Choroid plexus epithelial cell (primary cell): ENCODE data around the gene CACHD1.

Experiments used
- DNase-seq: peaks from one replicate; pipeline ENCODE4 v3.0.0-alpha.2; 2010; ENCODE audit warnings: low read depth
- H3K4me3 ChIP-seq: 2 replicates; pipeline ENCODE4 v1.5.1; 2011; ENCODE audit warnings: low read depth, mild to moderate bottlenecking, control low read depth, low read length, moderate library complexity
- TF ChIP-seq, protein P1 (sequence below): conservative IDR thresholded peaks from 2 replicates; pipeline ENCODE4 v1.5.1; 2011; ENCODE audit warnings: low read depth, mild to moderate bottlenecking, control low read depth, inconsistent platforms, low read length, moderate library complexity

CACHD1 gene

DNA sequence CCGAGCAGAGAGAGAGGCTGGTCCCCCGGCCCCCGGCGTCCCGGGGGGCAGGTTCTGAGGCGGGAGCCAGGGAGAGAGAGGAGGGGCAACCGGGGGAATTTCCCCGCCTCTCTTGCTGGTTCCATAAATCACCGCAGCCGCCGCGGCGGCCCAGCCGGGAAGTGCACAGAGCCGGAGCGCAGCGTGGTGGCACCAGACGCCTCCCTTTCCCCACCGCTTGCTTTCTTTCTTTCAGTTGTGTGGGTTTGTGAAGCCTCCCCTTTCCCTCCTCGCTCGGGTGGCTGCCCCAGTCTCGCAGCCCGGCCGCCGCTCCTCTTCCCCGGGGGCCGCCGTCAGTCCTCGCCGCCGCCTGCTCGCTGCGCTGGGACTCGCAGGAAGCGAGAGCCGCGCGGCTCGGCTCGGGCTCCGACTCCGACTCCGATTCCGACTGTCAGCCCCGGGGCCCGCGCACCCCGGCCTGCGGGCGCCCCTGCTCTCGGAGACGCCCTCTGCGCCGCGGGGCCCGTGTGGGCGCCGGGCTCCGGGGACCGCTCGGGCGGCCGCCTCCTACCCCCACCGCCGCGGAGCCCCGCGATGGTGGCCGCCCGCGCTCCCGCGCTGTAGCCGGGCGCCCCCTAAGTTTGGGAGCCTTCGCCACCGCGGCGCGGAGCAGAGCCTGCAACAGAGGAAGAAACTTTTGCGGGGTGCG lies at the start of gene CACHD1:
Gene CACHD1 (plus strand): TSS at position 153 of the 688 bp plus-strand sequence. CDS start 616 bp downstream, outside the sequence.
- DNase-seq: peak; percentile 67
- TF ChIP-seq, protein P1, sequence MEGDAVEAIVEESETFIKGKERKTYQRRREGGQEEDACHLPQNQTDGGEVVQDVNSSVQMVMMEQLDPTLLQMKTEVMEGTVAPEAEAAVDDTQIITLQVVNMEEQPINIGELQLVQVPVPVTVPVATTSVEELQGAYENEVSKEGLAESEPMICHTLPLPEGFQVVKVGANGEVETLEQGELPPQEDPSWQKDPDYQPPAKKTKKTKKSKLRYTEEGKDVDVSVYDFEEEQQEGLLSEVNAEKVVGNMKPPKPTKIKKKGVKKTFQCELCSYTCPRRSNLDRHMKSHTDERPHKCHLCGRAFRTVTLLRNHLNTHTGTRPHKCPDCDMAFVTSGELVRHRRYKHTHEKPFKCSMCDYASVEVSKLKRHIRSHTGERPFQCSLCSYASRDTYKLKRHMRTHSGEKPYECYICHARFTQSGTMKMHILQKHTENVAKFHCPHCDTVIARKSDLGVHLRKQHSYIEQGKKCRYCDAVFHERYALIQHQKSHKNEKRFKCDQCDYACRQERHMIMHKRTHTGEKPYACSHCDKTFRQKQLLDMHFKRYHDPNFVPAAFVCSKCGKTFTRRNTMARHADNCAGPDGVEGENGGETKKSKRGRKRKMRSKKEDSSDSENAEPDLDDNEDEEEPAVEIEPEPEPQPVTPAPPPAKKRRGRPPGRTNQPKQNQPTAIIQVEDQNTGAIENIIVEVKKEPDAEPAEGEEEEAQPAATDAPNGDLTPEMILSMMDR: peak; percentile 49
- peak within 1 kb of the TSS; percentile 60 for H3K4me3 ChIP-seq

DNA sequence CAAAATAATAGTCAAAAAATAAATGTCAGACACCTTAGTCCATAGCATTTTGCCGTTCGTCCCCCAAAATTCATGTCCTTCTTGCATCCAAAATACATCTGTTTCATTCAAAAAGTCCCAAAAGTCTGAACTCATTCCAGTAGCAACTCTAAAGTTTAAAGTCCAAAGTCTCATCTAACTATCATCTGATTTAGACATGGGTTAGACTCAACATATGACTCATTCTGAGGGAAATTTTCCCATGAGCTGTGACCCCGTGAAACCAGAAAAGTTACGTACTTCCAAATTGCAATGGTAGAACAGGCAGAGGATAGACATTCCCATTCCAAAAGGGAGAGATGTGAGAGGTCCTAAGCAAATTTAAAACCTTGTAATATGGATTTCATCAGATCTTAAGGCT lies 48.6 kb upstream of the CACHD1 start:
- no peak for DNase-seq
- TF ChIP-seq, protein P1: no peak
- no peak overlapping the region for H3K4me3 ChIP-seq

DNA sequence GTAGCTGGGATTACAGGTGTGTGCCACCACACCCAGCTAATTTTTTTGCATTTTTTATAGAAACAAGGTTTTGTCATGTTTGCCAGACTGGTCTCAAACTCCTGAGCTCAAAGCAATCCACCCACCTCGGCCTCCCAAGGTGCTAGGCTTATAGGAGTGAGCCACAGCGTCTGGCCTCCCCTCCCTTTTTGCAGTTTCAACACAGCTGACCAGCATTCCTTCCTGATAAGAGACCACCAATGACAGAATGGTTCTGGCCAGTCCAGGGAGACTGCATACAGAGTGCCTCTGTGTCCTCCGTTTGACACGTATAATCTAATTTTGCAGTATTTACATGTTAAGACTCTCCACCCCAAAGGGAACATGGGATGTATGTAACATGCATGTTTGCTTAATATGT lies 46.4 kb upstream of the CACHD1 start:
- TF ChIP-seq, protein P1: no peak

DNA sequence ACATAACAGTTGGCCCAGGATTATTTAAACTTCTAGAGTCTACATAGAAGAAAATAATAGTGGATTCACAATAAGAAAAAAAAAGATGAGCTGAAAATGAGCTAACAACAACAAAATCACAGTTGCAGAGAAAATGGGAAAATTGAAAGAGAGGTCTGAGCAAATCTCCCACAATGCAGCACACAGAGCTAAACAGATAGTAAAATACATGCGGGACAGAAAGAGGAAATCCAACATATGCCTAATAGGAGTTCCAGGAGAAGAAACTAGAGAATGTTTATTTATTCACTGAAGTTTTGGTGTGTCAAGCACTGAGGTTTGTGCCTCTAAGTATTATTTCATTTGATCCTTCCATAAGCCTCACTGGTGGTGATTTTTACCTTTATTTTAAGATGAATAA lies 45.5 kb upstream of the CACHD1 start:
- no peak for DNase-seq
- no peak overlapping the region for H3K4me3 ChIP-seq
- TF ChIP-seq, protein P1: no peak

More for the DNA sequence above, 46.4 kb upstream of the CACHD1 start:
- DNase-seq: no peak
- H3K4me3 ChIP-seq: no peak overlapping the region

DNA sequence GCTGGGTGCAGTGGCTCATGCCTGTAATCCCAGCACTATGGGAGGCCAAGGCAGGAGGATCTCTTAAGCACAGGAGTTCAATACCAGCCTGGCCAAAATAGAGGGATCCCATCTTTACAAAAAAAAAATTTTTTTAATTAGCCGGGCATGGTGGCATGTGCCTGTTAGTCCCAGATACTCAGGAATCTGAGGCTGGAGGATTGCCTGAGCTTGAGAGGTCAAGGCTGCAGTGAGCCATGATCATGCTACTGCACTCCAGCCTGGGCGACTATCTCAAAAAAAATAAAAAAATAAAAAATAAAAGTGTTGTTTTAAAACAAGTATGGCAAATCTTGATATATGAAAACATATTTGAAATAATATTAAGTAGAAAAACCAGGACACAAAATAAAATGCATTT lies 44.4 kb upstream of the CACHD1 start:
- DNase-seq: no peak
- no peak overlapping the region for H3K4me3 ChIP-seq
- TF ChIP-seq, protein P1: no peak

DNA sequence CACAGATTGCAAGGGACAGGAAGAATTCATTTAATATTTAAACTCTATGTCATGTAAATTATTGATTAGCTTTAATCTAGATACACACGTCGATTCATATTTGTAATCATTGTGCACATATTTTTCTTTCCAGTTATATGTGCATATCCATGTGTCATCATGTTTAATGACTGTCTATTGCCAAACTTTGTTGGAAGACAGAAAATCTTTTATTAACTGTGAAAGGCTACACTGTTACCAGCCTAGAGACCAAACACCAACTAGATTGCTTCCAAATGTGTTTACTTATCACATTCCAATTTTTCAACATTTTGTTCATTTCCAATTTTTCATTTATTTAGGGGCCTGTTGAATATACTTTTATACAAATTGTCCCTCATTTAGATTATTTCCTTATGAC lies 43.2 kb upstream of the CACHD1 start:
- TF ChIP-seq, protein P1: no peak
- no peak overlapping the region for H3K4me3 ChIP-seq
- DNase-seq: no peak

DNA sequence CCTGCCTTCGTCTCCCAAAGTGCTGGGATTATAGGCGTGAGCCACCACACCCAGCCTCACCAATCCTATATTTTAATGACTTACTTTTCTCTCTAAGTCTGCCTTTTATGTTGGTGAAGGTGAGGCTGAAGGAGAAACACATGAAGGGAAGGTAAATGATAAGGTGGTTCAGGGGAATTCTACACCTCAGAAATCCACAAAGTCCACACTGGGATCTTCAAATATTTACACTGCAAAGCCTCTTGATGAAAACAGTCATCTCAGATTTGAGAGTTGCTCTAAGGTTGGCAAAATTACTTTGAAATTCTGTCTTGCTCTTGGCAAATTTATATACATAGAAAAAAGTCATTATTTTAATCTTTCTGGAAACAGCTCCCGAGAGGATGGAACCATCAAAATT lies 42.0 kb upstream of the CACHD1 start:
- DNase-seq: no peak
- H3K4me3 ChIP-seq: no peak overlapping the region
- TF ChIP-seq, protein P1: no peak
